Common myeloid progenitor, CD34-positive (primary cell): ENCODE results near the gene FOXP1.

Experiments used
- CTCF ChIA-PET: fragments of 350-600 bp; sonication (Branson Sonifier 250); formaldehyde crosslinking; loops from one replicate; lab custom pipeline; 2021; ENCODE audit warnings: antibody characterized with exemption; lab: Charles Lee
- POLR2A ChIA-PET: fragments of 350-600 bp; sonication (Branson Sonifier 250); formaldehyde crosslinking; loops from one replicate; lab custom pipeline; 2021; ENCODE audit warnings: antibody characterized with exemption; lab: Charles Lee
- DNase-seq, 3 donors: peaks; one replicate each; pipeline versions ENCODE4 v3.0.0 to v3.0.0-alpha.2; 2013
- H3K27ac ChIP-seq, 2 experiments: 1 replicate in 1 of 2; 2 replicates in 1 of 2; pipeline ENCODE4 v1.7.0; 2013; ENCODE audit warnings: inconsistent platforms in 2 of 2, low read length in 2 of 2, mild to moderate bottlenecking in 2 of 2, low read depth in 1 of 2, moderate library complexity in 1 of 2; ENCODE audit not compliant: severe bottlenecking in 2 of 2, insufficient read depth in 1 of 2, poor library complexity in 1 of 2
- H3K27me3 ChIP-seq, 5 experiments: replicated peaks in 2 of 5; 1 replicate in 3 of 5; 2 replicates in 2 of 5; pipeline versions ENCODE4 v1.6.1 to v1.7.0; 2013; ENCODE audit warnings: low read length in 4 of 5, mild to moderate bottlenecking in 2 of 5, moderate library complexity in 2 of 5, inconsistent platforms in 1 of 5; ENCODE audit not compliant: insufficient read depth in 5 of 5, control insufficient read depth in 4 of 5
- H3K36me3 ChIP-seq, 4 experiments: 1 replicate in 2 of 4; 2 replicates in 2 of 4; pipeline versions ENCODE4 v1.6.1 to v1.7.0; 2013; ENCODE audit warnings: low read length in 3 of 4, control low read depth in 1 of 4, mild to moderate bottlenecking in 1 of 4; ENCODE audit not compliant: control insufficient read depth in 4 of 4, insufficient read depth in 4 of 4
- H3K4me1 ChIP-seq, 4 experiments: 1 replicate in 3 of 4; 2 replicates in 1 of 4; pipeline versions ENCODE4 v1.6.1 to v1.7.1; 2013; ENCODE audit warnings: low read length in 3 of 4, mild to moderate bottlenecking in 3 of 4, control low read depth in 1 of 4, inconsistent platforms in 1 of 4, moderate library complexity in 1 of 4; ENCODE audit not compliant: control insufficient read depth in 4 of 4, insufficient read depth in 4 of 4; ENCODE audit errors: control extremely low read depth in 1 of 4
- H3K4me3 ChIP-seq, 7 experiments: 1 replicate in 4 of 7; 2 replicates in 3 of 7; pipeline versions ENCODE4 v1.5.1 to v1.7.0; 2013; ENCODE audit warnings: mild to moderate bottlenecking in 7 of 7, low read length in 6 of 7, moderate library complexity in 6 of 7, inconsistent platforms in 2 of 7, low read depth in 2 of 7, control low read depth in 1 of 7; ENCODE audit not compliant: insufficient read depth in 4 of 7, control insufficient read depth in 1 of 7; ENCODE audit errors: extremely low read depth in 1 of 7
- H3K9me3 ChIP-seq, 5 experiments: 1 replicate in 4 of 5; 2 replicates in 1 of 5; pipeline versions ENCODE4 v1.6.1 to v1.7.1; 2013; ENCODE audit warnings: low read length in 4 of 5, mild to moderate bottlenecking in 2 of 5, inconsistent platforms in 1 of 5, low read depth in 1 of 5, moderate library complexity in 1 of 5; ENCODE audit not compliant: control insufficient read depth in 4 of 5, insufficient read depth in 2 of 5; ENCODE audit errors: control extremely low read depth in 1 of 5
- WGBS: methylation state at CpG from one replicate; pipeline ENCODE4 v1.1.5; 2013; ENCODE audit not compliant: insufficient coverage; 5-methylcytosine and 5-hydroxymethylcytosine counted together

FOXP1 gene

DNA sequence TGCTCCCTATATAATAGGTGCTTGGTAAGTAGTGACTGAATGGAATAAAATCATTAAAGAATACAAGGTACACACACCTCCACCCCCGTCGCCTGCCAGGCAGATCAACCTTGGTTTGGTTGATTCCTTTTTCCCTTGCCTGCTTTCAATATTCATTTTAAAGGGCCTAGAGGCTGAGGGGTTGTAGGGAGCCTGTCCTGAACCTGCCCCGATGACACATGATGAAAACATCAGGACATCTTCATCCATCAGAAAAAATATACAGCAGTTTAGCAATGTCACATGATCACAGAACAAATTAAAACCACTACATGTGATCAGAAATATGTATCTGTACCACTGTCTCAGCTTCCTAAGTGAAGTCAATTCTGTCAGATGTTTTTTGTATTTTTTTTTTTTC, 588.9 kb downstream of the FOXP1 start:
- POLR2A ChIA-PET = no interaction called here

DNA sequence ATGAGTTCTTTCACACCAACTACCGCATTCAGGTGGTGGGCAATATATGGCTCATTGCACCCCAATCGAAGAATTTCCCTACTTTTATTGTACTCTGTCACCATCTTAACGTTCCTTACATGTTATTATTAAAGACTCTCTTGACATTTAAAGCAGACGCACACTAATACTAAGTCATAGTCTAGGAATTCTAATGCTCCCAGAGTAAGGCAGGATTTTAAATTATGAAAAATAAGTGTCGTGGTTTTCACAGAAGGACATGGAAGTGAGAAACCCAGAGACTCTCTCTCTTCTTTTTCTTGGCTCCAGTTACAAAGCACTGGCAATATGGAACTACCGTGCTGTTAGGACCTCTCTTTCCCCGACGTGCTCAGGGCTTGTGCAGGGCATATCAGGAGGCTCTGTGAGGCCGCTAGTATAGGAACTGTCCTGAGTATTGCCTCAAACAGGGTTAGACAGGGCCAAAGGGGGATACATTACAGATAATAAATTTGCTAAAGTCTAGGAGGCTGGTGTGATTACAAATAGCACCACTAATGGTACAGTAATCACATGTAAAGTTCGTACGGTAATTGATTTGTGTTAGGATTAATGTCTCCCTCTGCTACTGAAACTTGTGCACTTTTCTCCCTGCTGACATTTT, 590.8 kb downstream of the FOXP1 start:
- Histone ChIP-seq H3K4me3 (no peak overlapping the region), H3K27me3 (no peaks in the 10 kb centered on the region), H3K9me3 (no peaks in the 10 kb centered on the region), H3K27ac (no peak overlapping the region), H3K36me3 (peaks cover 25 to 67% (median 44%) of the 10 kb centered on the region in 4 experiments), H3K4me1 (peaks cover 0 to 5% (median 0%) of the 10 kb centered on the region in 4 experiments)
- POLR2A ChIA-PET = no interaction called here
- CTCF ChIA-PET = interaction anchor here (1.2 to 1.3 kb wide), 2 partner anchors 8 to 14 kb away, joined by 3 to 6 read pairs; no protein-coding TSS in a partner anchor
- 99% methylated on average over 9 of the region's 11 CpGs for WGBS
- no peak for DNase-seq

More for the DNA sequence above, 588.9 kb downstream of the FOXP1 start:
- WGBS = 100% methylated on average over 1 of the region's 3 CpGs
- H3K27ac ChIP-seq = no peak overlapping the region
- CTCF ChIA-PET = no interaction called here
- H3K4me1 ChIP-seq = peaks cover 0 to 5% (median 0%) of the 10 kb centered on the region in 4 experiments
- no peaks in the 10 kb centered on the region for H3K27me3 ChIP-seq
- no peak overlapping the region for H3K4me3 ChIP-seq
- no peak for DNase-seq
- H3K36me3 ChIP-seq = peaks cover 26 to 67% (median 39%) of the 10 kb centered on the region in 4 experiments
- no peaks in the 10 kb centered on the region for H3K9me3 ChIP-seq

DNA sequence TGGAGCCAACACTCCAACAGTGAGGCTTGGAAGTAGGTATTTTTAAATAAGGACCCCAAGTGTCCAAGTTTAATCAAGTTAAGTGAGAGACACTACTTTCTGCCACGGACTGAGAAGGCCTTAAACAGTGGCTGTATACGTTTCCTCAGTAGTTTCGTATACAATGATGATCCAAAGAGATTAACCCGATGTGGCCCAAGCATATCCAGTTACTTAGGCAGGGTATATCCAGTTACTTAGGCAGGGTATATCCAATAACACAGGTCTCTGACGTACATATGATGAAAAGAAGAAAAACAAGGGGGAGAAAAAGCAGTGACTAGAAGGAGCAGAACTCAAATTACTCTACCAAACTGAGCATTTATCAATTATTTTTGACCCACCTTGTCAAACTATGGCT, 591.4 kb downstream of the FOXP1 start:
- no peaks in the 10 kb centered on the region for H3K27me3 ChIP-seq
- peaks cover 30 to 67% (median 46%) of the 10 kb centered on the region in 4 experiments for H3K36me3 ChIP-seq
- ChIA-PET POLR2A (no interaction called here), CTCF (no interaction called here)
- no peak overlapping the region for H3K4me3 ChIP-seq
- peaks cover 0 to 5% (median 0%) of the 10 kb centered on the region in 4 experiments for H3K4me1 ChIP-seq
- 100% methylated on average over 4 of the region's 5 CpGs for WGBS
- H3K9me3 ChIP-seq = no peaks in the 10 kb centered on the region
- no peak overlapping the region for H3K27ac ChIP-seq
- no peak for DNase-seq

DNA sequence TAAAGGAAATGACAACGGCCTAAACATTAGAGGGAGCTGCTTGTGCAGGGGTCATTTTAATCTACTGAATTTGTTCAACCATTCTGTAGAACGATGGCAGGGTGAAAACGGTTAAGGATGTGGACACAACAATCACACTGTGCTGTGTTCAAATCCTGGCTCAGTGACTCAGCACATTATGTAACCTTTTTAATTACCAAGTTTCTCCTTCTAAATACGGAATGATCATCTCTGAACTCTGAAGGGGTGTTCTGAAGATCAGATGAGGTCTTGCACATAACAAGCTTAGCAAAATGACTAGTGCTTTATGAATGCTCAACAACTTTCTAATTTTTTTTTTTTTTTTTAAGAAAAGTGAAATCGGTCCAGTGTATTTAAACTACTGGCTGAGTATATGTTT, 592.8 kb downstream of the FOXP1 start:
- CTCF ChIA-PET = interaction anchor here (1.5 kb wide), 1 partner anchor 16 kb away, joined by 5 read pairs; no protein-coding TSS in a partner anchor
- no peaks in the 10 kb centered on the region for H3K9me3 ChIP-seq
- peaks cover 32 to 68% (median 52%) of the 10 kb centered on the region in 4 experiments for H3K36me3 ChIP-seq
- 92% methylated on average over 2 of the region's 5 CpGs for WGBS
- DNase-seq = no peak
- no peaks in the 10 kb centered on the region for H3K27me3 ChIP-seq
- no peak overlapping the region for H3K27ac ChIP-seq
- H3K4me3 ChIP-seq = no peak overlapping the region
- POLR2A ChIA-PET = no interaction called here
- peaks cover 0 to 5% (median 0%) of the 10 kb centered on the region in 4 experiments for H3K4me1 ChIP-seq

DNA sequence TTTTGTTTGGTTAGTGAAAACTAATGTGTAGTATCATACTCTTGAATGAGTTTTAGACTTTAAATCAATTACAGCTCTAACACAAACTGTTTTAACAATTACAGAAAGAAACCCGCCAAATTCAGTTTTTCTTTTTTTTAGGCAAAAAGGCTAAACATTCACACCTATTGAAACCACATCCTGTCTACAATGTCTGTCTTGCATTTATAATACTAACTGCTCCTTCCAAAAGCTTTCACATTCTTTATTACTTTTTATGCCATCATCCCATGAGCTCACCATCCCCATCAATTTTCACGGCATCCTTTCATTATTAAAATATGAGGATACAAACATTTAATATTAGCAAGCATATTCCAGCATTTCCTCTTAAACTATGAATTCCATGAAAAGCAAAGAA, 593.3 kb downstream of the FOXP1 start:
- H3K36me3 ChIP-seq = peaks cover 34 to 69% (median 54%) of the 10 kb centered on the region in 4 experiments
- POLR2A ChIA-PET = no interaction called here
- WGBS = 89% methylated on average over 1 of the region's 2 CpGs
- H3K4me3 ChIP-seq = no peak overlapping the region
- peaks cover 0 to 5% (median 0%) of the 10 kb centered on the region in 4 experiments for H3K4me1 ChIP-seq
- CTCF ChIA-PET = interaction anchor here (1.5 kb wide), 1 partner anchor 16 kb away, joined by 5 read pairs; no protein-coding TSS in a partner anchor
- H3K27me3 ChIP-seq = no peaks in the 10 kb centered on the region
- peak in 2 of 3 donors; percentile 26 to 29 for DNase-seq
- H3K27ac ChIP-seq = no peak overlapping the region
- no peaks in the 10 kb centered on the region for H3K9me3 ChIP-seq

DNA sequence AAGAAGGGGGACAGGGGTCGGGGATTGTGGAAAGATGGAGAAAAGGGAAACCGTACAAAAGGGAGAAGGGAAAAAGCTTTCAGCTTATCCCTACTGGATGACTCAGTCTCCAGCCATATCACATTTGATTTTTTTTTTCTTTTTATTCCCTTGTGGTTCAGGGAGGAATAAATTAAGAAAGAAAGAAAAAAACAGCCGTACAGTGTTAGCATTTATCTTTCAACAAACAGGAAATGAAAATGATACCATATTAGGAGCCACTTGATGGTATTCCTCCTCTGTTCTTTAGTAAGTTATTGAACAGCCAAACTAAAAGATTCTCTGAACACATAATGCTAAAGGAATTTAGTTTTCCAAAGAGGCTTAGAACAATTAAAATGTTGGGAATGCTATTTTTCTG, 594.4 kb downstream of the FOXP1 start:
- peaks cover 0 to 5% (median 0%) of the 10 kb centered on the region in 4 experiments for H3K4me1 ChIP-seq
- WGBS = no CpG with 5 or more reads among the region's 3 CpGs
- ChIA-PET POLR2A (no interaction called here), CTCF (interaction anchor here (0.7 to 1.0 kb wide), 3 partner anchors 12 to 445 kb away, joined by 3 read pairs; no protein-coding TSS in a partner anchor)
- no peak overlapping the region for H3K4me3 ChIP-seq
- H3K27me3 ChIP-seq = no peaks in the 10 kb centered on the region
- DNase-seq = no peak
- peaks cover 37 to 69% (median 57%) of the 10 kb centered on the region in 4 experiments for H3K36me3 ChIP-seq
- no peaks in the 10 kb centered on the region for H3K9me3 ChIP-seq
- no peak overlapping the region for H3K27ac ChIP-seq

DNA sequence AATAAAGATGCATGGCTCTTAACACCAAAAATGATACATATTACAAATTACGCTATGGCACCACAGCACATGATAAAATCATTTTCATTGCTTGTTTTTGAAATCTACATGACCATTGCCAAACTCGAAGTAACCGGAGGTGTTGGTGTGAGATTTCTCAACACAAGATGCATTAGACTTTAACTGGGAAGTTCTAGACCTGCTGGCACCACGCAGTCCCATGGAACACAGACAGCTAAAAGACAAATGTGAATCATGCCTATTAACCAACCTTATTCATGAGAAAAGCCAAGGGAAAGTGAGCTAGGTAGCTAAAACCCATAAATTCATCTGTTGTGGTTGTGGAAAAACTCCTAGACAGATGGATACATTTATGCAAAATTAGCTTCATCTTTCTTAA, 595.4 kb downstream of the FOXP1 start:
- peaks cover 0 to 9% (median 1%) of the 10 kb centered on the region in 4 experiments for H3K4me1 ChIP-seq
- no peak overlapping the region for H3K4me3 ChIP-seq
- CTCF ChIA-PET = interaction anchor here (1.0 to 1.3 kb wide), 2 partner anchors 13 to 444 kb away, joined by 3 to 5 read pairs; no protein-coding TSS in a partner anchor
- POLR2A ChIA-PET = interaction anchor here (0.8 kb wide), 1 partner anchor 1106 kb away, joined by 3 read pairs; no protein-coding TSS in a partner anchor
- no peaks in the 10 kb centered on the region for H3K9me3 ChIP-seq
- WGBS = 96% methylated on average over 3 of the region's 4 CpGs
- no peak overlapping the region for H3K27ac ChIP-seq
- no peaks in the 10 kb centered on the region for H3K27me3 ChIP-seq
- DNase-seq = no peak
- H3K36me3 ChIP-seq = peaks cover 36 to 68% (median 55%) of the 10 kb centered on the region in 4 experiments
